ENCODE measurements around the gene MORN3.

MORN3 gene

GRCh38 chr12:121632069-121632970 is 37.1 kb downstream of the MORN3 start:
- no peak for TF ChIP-seq CEBPB (IDR thresholded peaks at IDR 0.05)
- TF ChIP-seq EGR1 (IDR thresholded peaks at IDR 0.05): no peak
- no peak for TF ChIP-seq FOXM1 (IDR thresholded peaks at IDR 0.05; ENCODE audit: borderline replicate concordance, low read depth)
- TF ChIP-seq REST (IDR thresholded peaks at IDR 0.05; ENCODE audit: low read depth): no peak
- no peak for TF ChIP-seq CREB1 (IDR thresholded peaks at IDR 0.05; ENCODE audit: low read depth)
- TF ChIP-seq, protein P1, sequence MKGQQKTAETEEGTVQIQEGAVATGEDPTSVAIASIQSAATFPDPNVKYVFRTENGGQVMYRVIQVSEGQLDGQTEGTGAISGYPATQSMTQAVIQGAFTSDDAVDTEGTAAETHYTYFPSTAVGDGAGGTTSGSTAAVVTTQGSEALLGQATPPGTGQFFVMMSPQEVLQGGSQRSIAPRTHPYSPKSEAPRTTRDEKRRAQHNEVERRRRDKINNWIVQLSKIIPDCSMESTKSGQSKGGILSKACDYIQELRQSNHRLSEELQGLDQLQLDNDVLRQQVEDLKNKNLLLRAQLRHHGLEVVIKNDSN (IDR thresholded peaks at IDR 0.05): no peak
- no peak for TF ChIP-seq TEAD4 (IDR thresholded peaks at IDR 0.05)
- TF ChIP-seq RAD21 (IDR thresholded peaks at IDR 0.05; ENCODE audit: low read depth): no peak
- TF ChIP-seq TCF12 (IDR thresholded peaks at IDR 0.05; ENCODE audit: low read depth): no peak
- TF ChIP-seq EP300 (IDR thresholded peaks at IDR 0.05; ENCODE audit: borderline replicate concordance): no peak
- no peak for TF ChIP-seq NFIC (IDR thresholded peaks at IDR 0.05)
- no peak for TF ChIP-seq TAF1 (IDR thresholded peaks at IDR 0.05; ENCODE audit: low read depth)
- no peak for TF ChIP-seq ZBTB7A (IDR thresholded peaks at IDR 0.05; ENCODE audit: low read depth)
- TF ChIP-seq, protein P2, sequence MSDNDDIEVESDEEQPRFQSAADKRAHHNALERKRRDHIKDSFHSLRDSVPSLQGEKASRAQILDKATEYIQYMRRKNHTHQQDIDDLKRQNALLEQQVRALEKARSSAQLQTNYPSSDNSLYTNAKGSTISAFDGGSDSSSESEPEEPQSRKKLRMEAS (IDR thresholded peaks at IDR 0.05): no peak
- no peak for TF ChIP-seq YY1 (IDR thresholded peaks at IDR 0.05; ENCODE audit: low read depth)

DNA sequence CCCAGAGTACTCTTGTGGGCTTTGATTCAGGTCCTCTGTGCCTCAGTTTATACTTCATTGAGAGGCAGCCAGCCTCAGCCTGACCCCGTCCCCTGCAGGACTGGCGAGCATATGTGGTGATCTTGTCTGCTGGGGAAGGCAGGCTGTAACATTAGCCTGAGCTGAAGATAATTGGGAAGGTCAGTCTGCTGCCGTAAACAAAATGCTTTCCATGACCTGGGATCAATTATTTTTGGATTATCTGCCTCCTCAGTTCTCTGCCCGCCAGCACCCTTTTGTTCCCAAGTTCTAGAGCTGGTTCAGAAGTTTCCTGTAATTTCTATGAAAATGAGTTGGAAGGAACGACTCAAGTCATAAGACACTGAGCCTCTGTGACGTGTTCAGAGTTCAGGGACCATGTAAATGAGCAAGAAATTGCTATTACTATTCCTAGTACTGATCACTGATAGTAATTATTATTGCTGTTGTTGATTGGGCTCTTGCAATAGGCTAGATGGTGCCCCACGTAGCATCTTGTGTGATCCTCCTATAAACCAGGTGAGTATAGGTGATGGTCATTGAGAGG is 38.6 kb downstream of the MORN3 start:
- TF ChIP-seq CEBPB (IDR thresholded peaks at IDR 0.05) (no peak), RAD21 (IDR thresholded peaks at IDR 0.05; ENCODE audit: low read depth) (no peak), REST (IDR thresholded peaks at IDR 0.05; ENCODE audit: low read depth) (no peak), EP300 (IDR thresholded peaks at IDR 0.05; ENCODE audit: borderline replicate concordance) (no peak), ZBTB7A (IDR thresholded peaks at IDR 0.05; ENCODE audit: low read depth) (no peak)
- TF ChIP-seq, protein P1 (IDR thresholded peaks at IDR 0.05): no peak

DNA sequence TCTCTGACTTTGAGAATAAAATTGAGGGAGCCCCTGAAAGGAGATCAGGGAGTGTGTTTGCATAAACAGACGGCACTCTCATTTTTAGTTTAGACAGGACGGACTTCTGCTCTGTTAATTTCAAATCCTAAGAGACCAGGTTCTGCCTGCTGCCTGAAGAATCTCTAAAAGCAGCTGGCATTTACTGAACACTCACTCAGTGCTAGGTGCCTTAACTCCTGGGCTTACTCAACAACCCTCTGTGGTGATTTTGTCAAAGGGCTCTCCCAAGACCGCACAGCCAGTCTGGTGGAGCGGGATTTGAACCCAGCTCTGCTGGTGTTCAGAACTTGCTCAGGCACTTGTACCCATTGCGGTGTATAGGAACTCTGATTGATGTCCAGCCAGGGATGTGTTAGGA is 40.9 kb downstream of the MORN3 start:
- TF ChIP-seq CEBPB (IDR thresholded peaks at IDR 0.05) (no peak), ZBTB7A (IDR thresholded peaks at IDR 0.05; ENCODE audit: low read depth) (no peak), TEAD4 (IDR thresholded peaks at IDR 0.05) (no peak), TAF1 (IDR thresholded peaks at IDR 0.05; ENCODE audit: low read depth) (no peak), EP300 (IDR thresholded peaks at IDR 0.05; ENCODE audit: borderline replicate concordance) (no peak), CREB1 (IDR thresholded peaks at IDR 0.05; ENCODE audit: low read depth) (no peak)
- TF ChIP-seq, protein P2 (IDR thresholded peaks at IDR 0.05): no peak

GRCh38 chr12:121628037-121628436 is 41.4 kb downstream of the MORN3 start:
- TF ChIP-seq TCF12 (IDR thresholded peaks at IDR 0.05; ENCODE audit: low read depth) (no peak), NFIC (IDR thresholded peaks at IDR 0.05) (no peak), CREB1 (IDR thresholded peaks at IDR 0.05; ENCODE audit: low read depth) (no peak), TEAD4 (IDR thresholded peaks at IDR 0.05) (no peak), YY1 (IDR thresholded peaks at IDR 0.05; ENCODE audit: low read depth) (no peak), CEBPB (IDR thresholded peaks at IDR 0.05) (no peak), EGR1 (IDR thresholded peaks at IDR 0.05) (no peak), REST (IDR thresholded peaks at IDR 0.05; ENCODE audit: low read depth) (no peak), ZBTB7A (IDR thresholded peaks at IDR 0.05; ENCODE audit: low read depth) (no peak), RAD21 (IDR thresholded peaks at IDR 0.05; ENCODE audit: low read depth) (no peak), EP300 (IDR thresholded peaks at IDR 0.05; ENCODE audit: borderline replicate concordance) (no peak), TAF1 (IDR thresholded peaks at IDR 0.05; ENCODE audit: low read depth) (no peak), FOXM1 (IDR thresholded peaks at IDR 0.05; ENCODE audit: borderline replicate concordance, low read depth) (no peak)
- TF ChIP-seq, protein P2 (IDR thresholded peaks at IDR 0.05): no peak
- TF ChIP-seq, protein P1 (IDR thresholded peaks at IDR 0.05): no peak
